Activated B cell treated with CpG ODN at 0.5 μM for 24 hours (primary cell): ENCODE results near the gene ABCA8. TPM values are rescaled to one million over a fixed set of nuclear protein-coding genes. Genes with fewer than 3 reads are reported as not detected.

ENCODE experiments used
- ATAC-seq: fragments of 200-7000 bp; cut with Tn5 transposase; one replicate; pipeline ENCODE4 v1.10.0; 2021; ENCODE audit warnings: low read depth, mild to moderate bottlenecking, moderate library complexity
- CTCF ChIA-PET: fragments of 350-600 bp; sonication (Branson Sonifier 250); formaldehyde crosslinking; loops from one replicate; lab custom pipeline; 2021; ENCODE audit warnings: antibody characterized with exemption; lab: Charles Lee
- POLR2A ChIA-PET: fragments of 350-600 bp; sonication (Branson Sonifier 250); formaldehyde crosslinking; loops from one replicate; lab custom pipeline; 2021; ENCODE audit warnings: antibody characterized with exemption; lab: Charles Lee
- DNase-seq: peaks from one replicate; pipeline ENCODE4 v3.0.0; 2022
- H3K27ac Mint-ChIP-seq: one replicate; pipeline ENCODE4 v1.8.0; 2020; ENCODE audit warnings: mixed read lengths
- H3K27me3 Mint-ChIP-seq: one replicate; pipeline ENCODE4 v1.8.0; 2021; ENCODE audit warnings: mixed read lengths
- H3K36me3 Mint-ChIP-seq: one replicate; pipeline ENCODE4 v1.8.0; 2021; ENCODE audit warnings: low read depth, mixed read lengths
- H3K4me1 Mint-ChIP-seq: one replicate; pipeline ENCODE4 v1.8.0; 2021; ENCODE audit warnings: mixed read lengths
- H3K4me3 Mint-ChIP-seq: one replicate; pipeline ENCODE4 v1.8.0; 2020; ENCODE audit warnings: mild to moderate bottlenecking, mixed read lengths
- H3K9me3 Mint-ChIP-seq: one replicate; pipeline ENCODE4 v1.8.0; 2020; ENCODE audit warnings: mixed read lengths
- CTCF ChIP-seq: fragments of 200-600 bp; IDR thresholded peaks from one replicate; pipeline ENCODE4 v1.8.0; 2022; ENCODE audit warnings: antibody characterized with exemption, mild to moderate bottlenecking
- intact Hi-C: fragments of 100-400 bp; cut with micrococcal nuclease; formaldehyde crosslinking; loops from one replicate; pipeline ENCODE4 v1.15.1; 2024
- total RNA-seq: library from RNA; stranded (reverse); gene quantifications from 2 replicates; pipeline ENCODE4 v1.2.3, GENCODE V29; 2022

ABCA8 gene
- total RNA-seq, 1 donor from 2014 or later: not detected

GRCh38 chr17:68910789-68911431 is 44.3 kb downstream of the ABCA8 start:
- no peaks in the 10 kb centered on the region for H3K36me3 Mint-ChIP-seq

GRCh38 chr17:68910251-68910705 is 44.9 kb downstream of the ABCA8 start:
- ChIA-PET POLR2A (no interaction called here), CTCF (no interaction called here)
- Mint-ChIP-seq H3K27ac (no peak overlapping the region), H3K36me3 (no peaks in the 10 kb centered on the region), H3K4me1 (peaks cover 2% of the 10 kb centered on the region), H3K4me3 (no peak overlapping the region), H3K27me3 (peaks cover 6% of the 10 kb centered on the region), H3K9me3 (no peaks in the 10 kb centered on the region)
- TF ChIP-seq CTCF: no peak
- ATAC-seq (no peak), DNase-seq (no peak)
- intact Hi-C loops: no loop called here

More at GRCh38 chr17:68910789-68911431, 44.3 kb downstream of the ABCA8 start:
- Mint-ChIP-seq H3K27me3 (peaks cover 6% of the 10 kb centered on the region), H3K9me3 (no peaks in the 10 kb centered on the region), H3K4me1 (peaks cover 2% of the 10 kb centered on the region), H3K27ac (no peak overlapping the region), H3K4me3 (no peak overlapping the region)
- TF ChIP-seq CTCF: no peak
- ChIA-PET POLR2A (no interaction called here), CTCF (no interaction called here)
- DNase-seq: no peak
- ATAC-seq: no peak
- intact Hi-C loops: no loop called here

- no peak overlapping the region for H3K4me3 Mint-ChIP-seq
- intact Hi-C loops: loop anchor here (5.0 kb wide), 1 partner anchor 132 kb away; no protein-coding TSS in a partner anchor
- no peak for TF ChIP-seq CTCF
- H3K9me3 Mint-ChIP-seq: no peaks in the 10 kb centered on the region
- no peak for DNase-seq
- H3K36me3 Mint-ChIP-seq: no peaks in the 10 kb centered on the region
- no peak for ATAC-seq
- peaks cover 6% of the 10 kb centered on the region for H3K27me3 Mint-ChIP-seq
- H3K4me1 Mint-ChIP-seq: peaks cover 2% of the 10 kb centered on the region
- CTCF ChIA-PET: no interaction called here
- no peak overlapping the region for H3K27ac Mint-ChIP-seq
- POLR2A ChIA-PET: no interaction called here
Observed at GRCh38 chr17:68909066-68909465, 46.1 kb downstream of the ABCA8 start.

- no peak for ATAC-seq
- H3K4me1 Mint-ChIP-seq: peaks cover 2% of the 10 kb centered on the region
- DNase-seq: no peak
- CTCF ChIA-PET: no interaction called here
- H3K27ac Mint-ChIP-seq: no peak overlapping the region
- H3K36me3 Mint-ChIP-seq: no peaks in the 10 kb centered on the region
- no peak overlapping the region for H3K4me3 Mint-ChIP-seq
- peaks cover 5% of the 10 kb centered on the region for H3K27me3 Mint-ChIP-seq
- H3K9me3 Mint-ChIP-seq: no peaks in the 10 kb centered on the region
- TF ChIP-seq CTCF: no peak
- POLR2A ChIA-PET: no interaction called here
- intact Hi-C loops: loop anchor here (5.0 kb wide), 1 partner anchor 131 kb away; no protein-coding TSS in a partner anchor
Observed at GRCh38 chr17:68908045-68908444, 47.1 kb downstream of the ABCA8 start.

GRCh38 chr17:68906638-68907037 is 48.6 kb downstream of the ABCA8 start:
- H3K9me3 Mint-ChIP-seq: no peaks in the 10 kb centered on the region
- DNase-seq (no peak), ATAC-seq (no peak)
- no peak overlapping the region for H3K4me3 Mint-ChIP-seq
- no peak overlapping the region for H3K27ac Mint-ChIP-seq
- ChIA-PET CTCF (no interaction called here), POLR2A (no interaction called here)
- no peaks in the 10 kb centered on the region for H3K36me3 Mint-ChIP-seq
- intact Hi-C loops: loop anchor here (5.0 kb wide), 1 partner anchor 129 kb away; no protein-coding TSS in a partner anchor
- TF ChIP-seq CTCF: no peak
- no peaks in the 10 kb centered on the region for H3K27me3 Mint-ChIP-seq
- peaks cover 2% of the 10 kb centered on the region for H3K4me1 Mint-ChIP-seq
